ENCODE measurements around the gene HAUS1.
"Not testable (repeated sequence)": the region's sequence is repeated elsewhere in the genome, so short reads cannot be mapped to it uniquely, and the experiment has no call there.

Gene HAUS1

DNA sequence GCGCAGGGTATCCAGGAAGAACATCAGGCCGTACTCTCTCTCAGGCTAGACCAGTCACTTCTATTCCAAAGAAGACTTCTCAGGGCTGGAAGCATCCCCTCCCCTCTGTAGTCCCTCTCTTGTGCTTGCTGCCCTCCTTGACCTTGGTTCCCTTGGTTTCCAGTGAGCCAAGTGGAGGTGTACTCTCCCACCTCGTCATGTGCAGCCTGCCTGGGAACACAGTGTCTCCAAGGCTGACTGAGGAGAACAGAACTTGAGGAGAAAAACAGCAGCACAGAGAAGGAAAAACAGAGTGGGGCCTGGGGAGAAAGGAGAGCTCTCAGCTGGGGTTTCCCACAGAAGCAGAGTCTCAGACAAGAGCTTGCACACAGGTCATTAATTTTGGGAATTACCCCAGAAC is 52.7 kb downstream of the HAUS1 start:
- no peak for DNase-seq (ENCODE audit: low spot score)

- DNase-seq (ENCODE audit: low spot score) = no peak
Measured at GRCh38 chr18:46158499-46158898, 54.3 kb downstream of the HAUS1 start.

DNA sequence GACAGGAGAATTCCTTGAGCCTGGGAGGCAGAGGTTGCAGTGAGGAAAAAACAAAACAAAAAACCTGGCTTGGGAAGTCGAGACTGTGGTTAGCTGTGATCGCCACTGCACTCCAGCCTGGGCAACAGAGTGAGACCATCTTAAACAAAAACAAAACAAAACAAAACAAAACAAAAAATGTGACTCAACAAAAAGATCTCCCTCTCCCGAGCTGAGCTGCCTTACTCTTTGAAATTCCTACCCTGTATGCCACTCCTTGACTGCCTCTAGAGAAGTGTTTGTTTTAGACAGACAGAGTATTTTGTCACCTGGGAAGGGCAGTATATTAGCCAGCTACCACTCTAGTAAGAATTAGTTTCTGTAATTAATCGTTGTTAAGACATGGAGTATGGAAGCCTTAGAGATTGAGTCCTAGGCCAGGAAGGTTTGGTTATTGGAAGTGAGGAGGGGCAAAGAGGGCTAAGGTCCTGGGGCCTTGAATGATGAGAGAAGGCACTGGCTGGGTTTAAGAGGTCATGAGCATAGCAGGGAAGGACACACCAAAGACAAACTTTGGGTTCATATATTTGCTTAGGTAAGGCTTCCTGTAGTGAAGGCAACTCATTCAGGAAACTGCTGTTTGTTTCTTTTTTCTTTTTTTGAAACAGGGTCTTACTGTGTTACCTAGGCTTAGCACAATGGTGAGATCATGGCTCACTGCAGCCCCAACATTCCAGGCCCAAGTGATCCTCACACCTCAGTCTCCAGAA is 56.0 kb downstream of the HAUS1 start:
- no peak for DNase-seq (ENCODE audit: low spot score)

- DNase-seq (ENCODE audit: low spot score) = not testable (repeated sequence)
Measured at GRCh38 chr18:46160840-46161239, 56.7 kb downstream of the HAUS1 start.

DNA sequence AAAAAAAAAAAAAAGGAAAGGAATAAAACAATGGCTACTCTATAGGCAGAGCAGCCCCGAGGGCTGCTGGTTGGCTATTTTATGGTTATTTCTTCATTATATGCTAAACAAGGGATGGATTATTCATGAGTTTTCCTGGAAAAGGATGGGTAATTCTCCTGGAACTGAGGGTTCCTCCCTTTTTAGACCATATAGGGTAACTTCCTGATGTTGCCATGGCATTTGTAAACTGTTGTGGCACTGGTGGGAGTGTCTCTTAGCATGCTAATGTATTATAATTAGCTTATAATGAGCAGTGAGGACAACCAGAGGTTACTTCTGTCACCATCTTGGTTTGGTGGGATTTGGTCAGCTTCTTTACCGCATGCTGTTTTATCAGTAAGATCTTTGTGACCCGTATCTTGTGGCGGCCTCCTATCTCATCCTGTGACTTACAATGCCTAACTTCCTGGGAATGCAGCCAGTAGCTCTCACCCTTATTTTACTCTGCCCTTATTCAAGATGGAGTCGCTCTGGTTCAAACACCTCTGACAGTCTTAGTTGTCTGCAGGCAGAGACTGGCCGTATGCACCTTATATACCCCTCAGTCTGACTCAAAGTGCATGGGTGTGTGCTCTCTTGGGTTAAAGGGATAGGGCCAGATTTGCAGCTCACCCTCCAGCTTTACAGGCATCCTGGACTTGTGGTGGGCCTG is 57.7 kb downstream of the HAUS1 start:
- no peak for DNase-seq (ENCODE audit: low spot score)

DNA sequence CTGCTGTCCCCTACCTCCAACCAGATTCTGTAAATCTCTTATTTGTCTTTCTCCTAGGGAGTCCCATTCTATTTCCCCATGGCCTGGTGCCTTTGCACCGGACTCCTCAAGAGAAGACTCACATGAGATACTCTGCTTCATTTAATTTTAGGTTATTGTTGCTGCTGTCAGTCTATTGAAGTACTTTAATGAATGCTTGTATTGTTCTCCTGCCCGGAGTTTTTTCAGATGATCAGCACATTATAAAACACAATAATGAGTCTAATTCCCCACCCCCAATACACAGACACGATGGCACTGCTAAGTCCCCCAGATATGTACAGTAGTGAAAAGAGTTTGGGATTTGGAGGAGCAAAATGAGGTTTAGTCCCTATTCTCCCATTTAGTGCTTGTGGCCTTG is 58.9 kb downstream of the HAUS1 start:
- no peak for DNase-seq (ENCODE audit: low spot score)

DNA sequence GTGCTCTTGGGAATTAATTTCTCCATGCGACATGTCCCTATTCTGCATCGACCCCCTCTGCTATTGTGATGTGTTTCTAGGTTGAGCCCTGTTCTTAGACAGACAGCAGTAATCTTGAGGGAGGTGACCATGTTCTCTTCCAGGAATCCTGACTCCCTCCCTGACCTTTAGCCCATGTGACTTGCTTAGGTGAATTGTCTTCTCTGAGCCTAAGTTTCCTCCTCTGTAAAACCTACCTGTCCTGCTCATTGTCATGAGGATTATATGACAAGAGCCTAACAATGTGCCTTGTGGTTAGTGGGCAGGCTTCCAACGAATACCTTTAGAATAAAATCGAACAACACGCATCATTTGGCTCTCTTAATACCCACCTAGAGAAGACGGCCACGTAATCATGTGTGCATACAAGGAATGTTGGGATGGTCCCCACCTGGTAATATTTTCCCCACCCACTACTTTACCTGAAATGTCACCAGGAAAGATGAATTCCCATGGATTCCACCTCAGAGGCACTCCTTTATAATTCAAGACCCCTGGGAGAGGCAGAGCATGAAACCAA is 59.8 kb downstream of the HAUS1 start:
- DNase-seq (ENCODE audit: low spot score) = no peak

- DNase-seq (ENCODE audit: low spot score) = not testable (repeated sequence)
Measured at GRCh38 chr18:46164502-46164901, 60.3 kb downstream of the HAUS1 start.

DNA sequence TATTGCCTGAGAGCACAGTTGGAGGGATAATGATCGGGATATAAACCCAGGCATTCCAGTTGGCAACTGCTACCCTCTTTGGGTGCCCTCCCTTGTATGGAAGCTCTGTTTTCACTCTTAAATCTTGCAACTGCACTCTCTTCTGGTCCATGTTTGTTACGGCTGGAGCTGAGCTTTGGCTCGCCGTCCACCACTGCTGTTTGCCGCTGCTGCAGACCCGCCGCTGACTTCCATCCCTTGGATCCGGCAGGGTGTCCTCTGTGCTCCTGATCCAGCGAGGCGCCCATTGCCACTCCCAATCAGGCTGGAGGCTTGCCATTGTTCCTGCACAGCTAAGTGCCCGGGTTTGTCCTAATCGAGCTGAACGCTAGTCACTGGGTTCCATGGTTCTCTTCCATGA is 60.7 kb downstream of the HAUS1 start:
- no peak for DNase-seq (ENCODE audit: low spot score)

DNA sequence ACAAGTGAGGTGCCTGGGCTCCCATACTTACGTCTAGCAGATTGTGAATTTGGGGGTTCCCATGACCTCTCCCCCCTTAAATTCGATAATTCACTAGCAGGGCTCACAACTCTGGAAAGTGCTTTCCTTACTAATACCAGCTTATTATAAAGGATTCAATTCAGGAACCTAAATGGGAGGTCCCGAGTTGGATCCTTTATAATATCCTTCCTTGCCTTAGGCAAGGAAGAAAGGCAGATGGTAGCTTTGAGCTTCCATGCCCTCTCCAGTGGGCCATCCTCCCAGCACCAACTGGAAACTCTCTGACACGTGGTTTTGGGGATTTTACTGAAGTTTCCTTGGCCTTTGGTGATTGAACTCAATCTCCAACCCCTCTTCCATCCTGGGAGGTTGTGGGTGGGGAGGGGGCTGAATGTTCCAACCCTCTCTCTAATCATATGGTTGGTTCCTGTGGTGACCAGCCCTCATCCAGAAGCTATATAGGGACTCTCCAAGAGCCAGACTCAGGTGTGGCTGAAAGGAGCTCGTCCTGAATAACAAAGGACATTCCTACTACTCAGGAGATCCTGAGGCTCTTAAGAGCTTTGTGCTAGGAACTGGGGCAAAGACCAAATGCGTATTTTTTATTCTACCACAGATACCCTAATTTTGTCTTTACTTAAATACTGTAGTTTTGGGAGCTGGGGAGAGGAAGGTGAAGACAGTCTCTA is 62.2 kb downstream of the HAUS1 start:
- no peak for DNase-seq (ENCODE audit: low spot score)

DNA sequence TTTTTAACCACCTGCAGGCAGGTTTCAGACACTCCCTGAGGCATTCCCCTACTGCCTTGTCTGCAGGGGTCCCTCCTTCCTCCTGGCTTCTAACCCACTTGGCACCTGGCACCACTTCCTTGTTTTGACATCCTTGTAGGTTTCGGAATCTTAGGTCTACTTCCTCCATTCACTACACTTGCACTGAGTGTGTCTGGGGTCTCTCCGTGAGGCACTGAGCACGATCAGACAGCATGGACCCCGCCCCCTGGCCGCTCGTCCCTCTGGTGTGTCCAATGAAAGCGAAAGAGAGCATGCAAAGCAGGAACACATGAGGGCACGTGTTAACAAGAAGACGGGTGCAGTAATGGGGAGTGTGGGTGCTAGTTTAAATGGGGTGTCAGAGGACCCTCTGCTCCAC is 63.8 kb downstream of the HAUS1 start:
- DNase-seq (ENCODE audit: low spot score) = no peak

GRCh38 chr18:46169464-46169941 is 65.3 kb downstream of the HAUS1 start:
- DNase-seq (ENCODE audit: low spot score) = no peak

GRCh38 chr18:46171331-46171730 is 67.1 kb downstream of the HAUS1 start:
- no peak for DNase-seq (ENCODE audit: low spot score)

DNA sequence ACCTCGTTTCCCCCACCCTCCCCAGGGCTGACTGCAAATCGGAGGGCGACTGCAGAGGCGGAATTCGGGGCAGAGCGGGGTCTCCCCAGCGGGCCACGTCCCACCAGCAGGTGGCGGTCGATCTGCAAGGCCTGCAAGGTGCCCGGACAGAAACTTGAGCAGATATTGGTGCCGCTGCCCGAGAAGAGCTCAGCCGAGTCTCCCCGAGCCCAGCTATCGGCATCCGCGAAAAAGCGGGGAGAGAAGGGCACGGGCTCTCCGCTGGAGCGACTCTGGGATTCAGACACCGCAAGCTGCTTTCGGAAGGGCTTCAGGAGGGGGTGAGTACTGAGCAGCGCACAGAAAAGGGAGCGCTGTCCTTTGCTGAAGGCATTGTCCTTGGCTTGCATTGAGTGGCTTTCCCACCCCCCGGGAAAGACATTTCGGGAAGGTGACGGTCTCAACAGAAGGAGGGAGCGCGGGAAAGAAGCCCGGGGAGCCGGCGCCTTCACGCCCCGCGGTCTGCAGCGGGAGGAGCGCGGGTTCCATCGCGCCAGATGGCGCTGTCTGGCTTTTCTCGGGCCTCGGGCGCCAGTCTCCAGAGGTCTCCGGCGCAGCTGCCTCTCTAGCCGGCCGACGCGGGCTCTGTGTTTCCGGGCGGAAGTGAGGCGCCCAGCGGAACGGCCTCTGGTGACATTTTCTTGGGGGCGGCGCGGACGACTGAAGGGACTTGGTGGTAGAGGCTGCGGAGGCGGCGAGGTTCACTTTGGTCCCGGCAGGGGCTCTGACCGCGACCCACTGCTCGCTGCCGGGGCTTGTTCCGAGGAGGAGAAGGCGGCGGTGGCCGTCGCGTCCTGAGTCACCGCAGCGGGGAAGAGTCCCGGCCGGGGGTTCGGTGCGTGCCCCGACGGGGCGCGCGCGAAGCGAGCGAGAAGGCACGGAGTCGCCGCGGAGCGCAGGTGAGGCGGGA is 69.5 kb downstream of the HAUS1 start:
- peak; percentile 90 for DNase-seq (ENCODE audit: low spot score)

DNA sequence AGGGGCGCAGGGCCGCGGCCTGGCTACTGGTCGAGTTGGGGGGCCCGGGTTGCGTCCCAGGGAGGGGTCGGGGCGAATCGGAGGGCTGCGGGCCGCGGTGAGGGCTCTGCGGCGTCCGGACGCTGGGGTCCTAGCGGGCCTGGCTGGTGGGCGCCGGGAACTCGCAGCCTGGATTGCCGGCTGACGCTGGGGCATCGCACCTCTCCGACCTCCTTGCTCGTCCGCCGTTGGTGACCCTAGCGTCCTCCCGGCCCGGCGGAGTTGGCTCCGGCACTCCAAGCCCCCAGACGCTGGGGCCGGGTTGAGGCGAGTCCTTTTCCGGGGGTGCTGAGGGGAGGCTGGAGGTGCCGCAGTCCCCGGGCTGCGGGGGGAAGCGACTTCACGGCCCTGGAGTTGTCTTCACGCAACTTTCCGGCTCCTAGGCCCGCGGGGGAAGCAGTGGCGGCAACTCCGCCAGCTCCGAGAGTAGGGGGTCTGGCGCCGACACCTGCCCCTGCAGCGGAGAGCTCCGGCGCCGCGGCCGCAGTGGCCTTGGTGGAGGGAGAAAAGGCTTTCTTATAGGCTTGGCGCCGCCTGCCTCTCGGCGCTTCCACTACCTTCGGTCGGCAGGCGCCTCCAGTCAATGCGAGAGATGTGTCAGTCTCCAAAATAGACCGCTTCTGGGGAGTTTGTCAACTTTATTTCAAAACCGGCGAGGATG is 70.3 kb downstream of the HAUS1 start:
- DNase-seq (ENCODE audit: low spot score) = peak; percentile 36

DNA sequence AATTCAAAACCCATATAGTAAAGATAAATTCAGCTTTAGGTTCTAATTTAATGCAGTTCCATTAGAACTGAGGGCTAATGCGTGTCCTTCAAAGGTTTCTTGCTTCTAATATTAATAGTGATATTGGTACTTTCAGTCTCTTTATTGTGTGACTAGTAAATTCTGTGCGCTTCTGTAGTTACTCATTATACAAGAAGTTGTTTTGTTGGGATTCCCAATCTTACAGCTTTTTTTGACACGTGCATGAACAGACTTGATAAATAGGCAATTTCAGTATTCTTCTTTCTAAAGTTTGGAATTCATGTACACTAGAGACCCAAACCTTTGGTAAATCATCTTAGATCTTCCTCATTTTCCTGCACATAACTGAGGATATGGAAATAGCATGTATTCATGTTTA is 71.8 kb downstream of the HAUS1 start:
- DNase-seq (ENCODE audit: low spot score) = peak; percentile 4

Measured in hematopoietic multipotent progenitor cell treated with erythropoietin and hydrocortisone succinate and interleukin-3 and kit ligand, for 17 days (in vitro differentiated cells).